K562 (cell line): ENCODE data around the gene CYP11A1. TPM values are rescaled to one million over a fixed set of nuclear protein-coding genes. Genes with fewer than 3 reads are reported as not detected.

Source experiments
- ATAC-seq: fragments of 200-7000 bp; cut with Tn5 transposase; 3 replicates; pipeline ENCODE4 v1.9.1; 2020; ENCODE audit warnings: moderate library complexity
- BruUV-seq: library from RNA; stranded (reverse); fragments of 400-500 nt; replicated peaks from 2 replicates; lab custom pipeline; 2021; lab: Mats Ljungman, UMichigan
- CTCF ChIA-PET: fragments of 300-600 bp; formaldehyde crosslinking; extraction: SDS; loops from one replicate; lab custom pipeline; 2021; ENCODE audit warnings: low intra/inter-chr PET ratio; lab: Yijun Ruan, JAX
- POLR2A ChIA-PET: fragments of 300-600, 350-650 bp; sonication (Branson Sonifier 250); formaldehyde crosslinking; extraction: SDS; loops from one replicate; lab custom pipeline; 2021; ENCODE audit warnings: antibody characterized with exemption, inconsistent platforms; lab: Yijun Ruan, JAX
- DNase-seq, 4 experiments: peaks; one replicate each; pipeline versions ENCODE4 v3.0.0 to v3.0.0-alpha.2; 2011 to 2018; ENCODE audit warnings: low spot score in 3 of 4, mixed read lengths in 3 of 4; ENCODE audit errors: extremely low read depth in 1 of 4
- FAIRE-seq: peaks from 2 replicates; lab custom pipeline; 2011; peaks lifted over from hg19 to GRCh38; lab: Jason Lieb, UNC
- H2AFZ ChIP-seq: 2 replicates; pipeline ENCODE4 v1.6.0; 2011; ENCODE audit warnings: low read depth, low read length, control low read depth, inconsistent platforms
- H3K27ac ChIP-seq: fragments of 200-600 bp; 3 replicates; pipeline ENCODE4 v1.8.0; 2011; ENCODE audit warnings: low read depth, mild to moderate bottlenecking, control low read depth, inconsistent platforms, low read length, moderate library complexity, mixed read lengths; ENCODE audit errors: extremely low read depth
- H3K27me3 ChIP-seq, 2 experiments: fragments of 300-600 bp in 1 of 2; 2 replicates in 1 of 2; 3 replicates in 1 of 2; pipeline versions ENCODE4 v1.6.0 to v1.8.0; 2011; ENCODE audit warnings: inconsistent platforms in 2 of 2, low read length in 2 of 2, mild to moderate bottlenecking in 1 of 2, mixed read lengths in 1 of 2, moderate library complexity in 1 of 2; ENCODE audit not compliant: control insufficient read depth in 2 of 2, insufficient read depth in 2 of 2
- H3K36me3 ChIP-seq: fragments of 300-600 bp; 3 replicates; pipeline ENCODE4 v1.8.0; 2011; ENCODE audit warnings: mild to moderate bottlenecking, low read length, inconsistent platforms; ENCODE audit not compliant: control insufficient read depth, insufficient read depth
- H3K4me1 ChIP-seq, 2 experiments: fragments of 200-600 bp in 1 of 2; replicated peaks in 1 of 2; 2 replicates in 1 of 2; 3 replicates in 1 of 2; pipeline versions ENCODE4 v1.5.1 to v1.8.0; 2011; ENCODE audit warnings: inconsistent platforms in 2 of 2, low read length in 2 of 2, mild to moderate bottlenecking in 1 of 2, mixed read lengths in 1 of 2, moderate library complexity in 1 of 2; ENCODE audit not compliant: control insufficient read depth in 2 of 2, insufficient read depth in 2 of 2
- H3K4me2 ChIP-seq: 2 replicates; pipeline ENCODE4 v1.6.1; 2011; ENCODE audit warnings: low read length, control low read depth, inconsistent platforms, mixed read lengths; ENCODE audit not compliant: insufficient read depth
- H3K4me3 ChIP-seq: fragments of 200-600 bp; sonication (generic), shearing (Covaris generic); 2 replicates; pipeline ENCODE4 v1.5.1; 2016; ENCODE audit warnings: control low read depth, inconsistent platforms
- H3K79me2 ChIP-seq: fragments of 200-600 bp; 3 replicates; pipeline ENCODE4 v1.8.0; 2011; ENCODE audit warnings: low read length, inconsistent platforms; ENCODE audit not compliant: control insufficient read depth, insufficient read depth
- H3K9ac ChIP-seq, 2 experiments: 2 replicates each; pipeline versions ENCODE4 v1.6.0 to v1.6.1; 2011; ENCODE audit warnings: low read depth in 2 of 2, low read length in 2 of 2, control low read depth in 1 of 2, inconsistent platforms in 1 of 2, mild to moderate bottlenecking in 1 of 2, mixed read lengths in 1 of 2; ENCODE audit not compliant: insufficient read depth in 1 of 2
- H3K9me1 ChIP-seq: one replicate; pipeline ENCODE4 v1.6.0; 2011; ENCODE audit warnings: inconsistent platforms, mild to moderate bottlenecking, low read length, moderate library complexity; ENCODE audit not compliant: control insufficient read depth, insufficient read depth
- H3K9me3 ChIP-seq: replicated peaks from 2 replicates; pipeline ENCODE4 v1.5.1; 2011; ENCODE audit warnings: low read depth, low read length, inconsistent platforms; ENCODE audit not compliant: control insufficient read depth, insufficient read depth
- H4K20me1 ChIP-seq: replicated peaks from 2 replicates; pipeline ENCODE4 v1.6.1; 2011; ENCODE audit warnings: low read length, inconsistent platforms, mixed read lengths; ENCODE audit not compliant: control insufficient read depth, insufficient read depth
- BHLHE40 ChIP-seq: IDR thresholded peaks from 2 replicates; pipeline ENCODE4 v1.6.1; 2011; ENCODE audit warnings: low read length, improper control_type of control experiment
- CHD1 ChIP-seq: fragments of 200-600 bp; sonication (generic); IDR thresholded peaks from one replicate; pipeline ENCODE4 v1.6.1; 2012; ENCODE audit warnings: mild to moderate bottlenecking, moderate library complexity, low read length, inconsistent platforms
- CHD2 ChIP-seq: IDR thresholded peaks from 2 replicates; pipeline ENCODE4 v1.6.1; 2011; ENCODE audit warnings: low read depth, low read length
- NCOA6 ChIP-seq: fragments of 450-650 bp; IDR thresholded peaks from 2 replicates; pipeline ENCODE4 v1.6.1; 2017; ENCODE audit warnings: mild to moderate bottlenecking
- NFATC3 ChIP-seq: fragments of 450-650 bp; IDR thresholded peaks from 2 replicates; pipeline ENCODE4 v1.6.1; 2017; ENCODE audit warnings: mild to moderate bottlenecking
- NR2C1 ChIP-seq, 2 experiments: fragments of 450-650 bp; IDR thresholded peaks; 2 replicates each; pipeline ENCODE4 v1.6.1; 2017; ENCODE audit warnings: mild to moderate bottlenecking in 2 of 2, antibody characterized with exemption in 1 of 2, inconsistent platforms in 1 of 2, missing compliant biosample characterization in 1 of 2, missing genetic modification characterization in 1 of 2
- STAG1 ChIP-seq: sonication (generic); formaldehyde crosslinking; IDR thresholded peaks from 2 replicates; pipeline ENCODE4 v1.5.0; 2020; ENCODE audit warnings: missing genetic modification reagents, borderline replicate concordance
- STAT5A ChIP-seq: IDR thresholded peaks from 2 replicates; pipeline ENCODE4 v1.6.1; 2012; ENCODE audit warnings: low read length, inconsistent platforms, borderline replicate concordance
- ZBTB26 ChIP-seq: fragments of 450-650 bp; formaldehyde crosslinking; IDR thresholded peaks from 2 replicates; pipeline ENCODE4 v1.4.0; 2022; ENCODE audit warnings: missing genetic modification characterization
- ZBTB40 ChIP-seq, 2 experiments: fragments of 450-650 bp in 1 of 2; sonication (generic) in 1 of 2; formaldehyde crosslinking in 1 of 2; IDR thresholded peaks; 2 replicates each; pipeline versions ENCODE4 v1.7.1 to v1.9.0; 2016 to 2022; ENCODE audit warnings: inconsistent platforms in 1 of 2, mild to moderate bottlenecking in 1 of 2, missing genetic modification reagents in 1 of 2
- ZBTB8A ChIP-seq: fragments of 450-650 bp; IDR thresholded peaks from 2 replicates; pipeline ENCODE4 v1.6.1; 2018; ENCODE audit warnings: mild to moderate bottlenecking, moderate library complexity; ENCODE audit not compliant: partially characterized antibody
- ZNF444 ChIP-seq: fragments of 250-450 bp; sonication (Bioruptor Pico); IDR thresholded peaks from 2 replicates; pipeline ENCODE4 v1.4.0; 2020; ENCODE audit warnings: mild to moderate bottlenecking, moderate library complexity
- WGBS: fragments of 100-300 bp; shearing (Covaris generic); methylation state at CpG from one replicate; pipeline ENCODE4 v1.1.6; 2016; ENCODE audit warnings: low coverage, mixed read lengths; ENCODE audit not compliant: insufficient coverage; ENCODE audit errors: missing lambda C conversion rate; 5-methylcytosine and 5-hydroxymethylcytosine counted together
- in situ Hi-C: fragments of 300-500 bp; cut with MboI; formaldehyde crosslinking; loops from 4 replicates; pipeline ENCODE4 v1.15.0; 2018; ENCODE audit warnings: inconsistent platforms, mixed read lengths
- intact Hi-C: fragments of 100-400 bp; cut with micrococcal nuclease; formaldehyde crosslinking; loops from 2 replicates; pipeline ENCODE4 v1.14.2; 2022
- polyA plus RNA-seq, 8 experiments: library from polyadenylated mRNA; depleted of rRNA in 4 of 8; stranded (reverse) in 5 of 8; unstranded in 3 of 8; fragments of >200 nt; fragmentation: Nextera tagmentation in 2 of 8; fragmentation: Illumina TruSeq in 1 of 8; extraction: Ambion mirVana in 2 of 8; extraction: Trizol in 1 of 8; gene quantifications; 2 replicates each; pipeline versions ENCODE4 v1.2.1 to v1.2.3, GENCODE V29; 2011 to 2014; ENCODE audit warnings: inconsistent platforms in 1 of 8, missing spikeins in 1 of 8
- total RNA-seq, 7 experiments: library from RNA; depleted of rRNA in 6 of 7; stranded (reverse); fragments of >200 nt in 6 of 7; fragmentation: Illumina TruSeq in 2 of 7; extraction: Trizol in 2 of 7; gene quantifications; 2 replicates each; pipeline versions ENCODE4 v1.2.1 to v1.2.3, GENCODE V29; 2011 to 2021; ENCODE audit warnings: low replicate concordance in 1 of 7

Gene CYP11A1
- total and polyA plus RNA-seq, 9 of the 15 experiments (the other 6 are each of a cell fraction or from before 2014, with no cell fraction given) = 0.06 to 0.24 (median 0.10) TPM; not detected in 4

- no peak for TF ChIP-seq CHD1
These were observed 28.1 kb downstream of the CYP11A1 start (continued) for GRCh38 chr15:74339371-74339770.

GRCh38 chr15:74338676-74339075, 28.8 kb downstream of the CYP11A1 start:
- POLR2A ChIA-PET = no interaction called here
- WGBS = 3% methylated on average over 5 of the region's 5 CpGs
- TF ChIP-seq BHLHE40 (no peak), NCOA6 (no peak), ZBTB8A (no peak), ZBTB40 (IDR thresholded peaks at IDR 0.05) (no peak), ZBTB40 (CRISPR knock-in tag; IDR thresholded peaks at IDR 0.05) (no peak), CHD2 (no peak), ZBTB26 (CRISPR knock-in tag) (no peak), NR2C1 (IDR thresholded peaks at IDR 0.05) (no peak), NR2C1 (tag; IDR thresholded peaks at IDR 0.05) (no peak), ZNF444 (CRISPR knock-in tag) (no peak), STAG1 (CRISPR knock-in tag) (no peak), NFATC3 (no peak), STAT5A (no peak)

More at GRCh38 chr15:74338676-74339075, 28.8 kb downstream of the CYP11A1 start:
- Histone ChIP-seq H3K9ac (no peak overlapping the region), H3K4me3 (no peak overlapping the region), H4K20me1 (peaks cover 9% of the 10 kb centered on the region), H3K9me3 (no peaks in the 10 kb centered on the region), H3K27ac (no peak overlapping the region), H3K79me2 (no peaks in the 10 kb centered on the region), H3K4me1 (peaks cover 0 to 5% of the 10 kb centered on the region in 2 experiments; a peak in 2 of 5 replicates), H3K36me3 (no peaks in the 10 kb centered on the region), H3K27me3 (peaks cover 20 to 85% of the 10 kb centered on the region in 2 experiments), H3K9me1 (peaks cover 2% of the 10 kb centered on the region), H3K4me2 (no peak overlapping the region), H2AFZ (no peak overlapping the region)
- intact Hi-C loops (no loop called here), in situ Hi-C loops (loop anchor here (25.0 kb wide), 1 partner anchor 949 kb away; the partner anchor contains the start of gene GOLGA6D)
- DNase-seq (no peak), ATAC-seq (no peak), FAIRE-seq (no peak)
- CTCF ChIA-PET = no interaction called here
- BruUV-seq = no TSS peak
